Astrocyte (in vitro differentiated cells and primary cell): Measurements from ENCODE around the gene NRBP1. TPM values are rescaled to one million over a fixed set of nuclear protein-coding genes. Genes with fewer than 3 reads are reported as not detected.

Source experiments
- DNase-seq: peaks from one replicate; pipeline ENCODE4 v3.0.0-alpha.2; 2010; ENCODE audit warnings: low read depth
- FAIRE-seq: peaks from 2 replicates; lab custom pipeline; 2011; peaks lifted over from hg19 to GRCh38; lab: Jason Lieb, UNC
- H2AFZ ChIP-seq: 2 replicates; pipeline ENCODE4 v1.6.0; 2012; ENCODE audit warnings: low read depth, low read length, inconsistent platforms
- H3K27ac ChIP-seq: 2 replicates; pipeline ENCODE4 v1.5.1; 2011; ENCODE audit warnings: low read depth, low read length, inconsistent platforms
- H3K27me3 ChIP-seq: 2 replicates; pipeline ENCODE4 v1.6.0; 2011; ENCODE audit warnings: low read length, inconsistent platforms; ENCODE audit not compliant: insufficient read depth
- H3K36me3 ChIP-seq: 2 replicates; pipeline ENCODE4 v1.5.1; 2011; ENCODE audit warnings: low read length, inconsistent platforms; ENCODE audit not compliant: insufficient read depth
- H3K4me1 ChIP-seq: 2 replicates; pipeline ENCODE4 v1.5.1; 2011; ENCODE audit warnings: low read length, inconsistent platforms; ENCODE audit not compliant: insufficient read depth
- H3K4me2 ChIP-seq: 2 replicates; pipeline ENCODE4 v1.6.0; 2012; ENCODE audit warnings: low read length, inconsistent platforms
- H3K4me3 ChIP-seq: 2 replicates; pipeline ENCODE4 v1.5.1; 2011; ENCODE audit warnings: low read depth, mild to moderate bottlenecking, low read length, inconsistent platforms; ENCODE audit not compliant: insufficient read depth
- H3K79me2 ChIP-seq: 2 replicates; pipeline ENCODE4 v1.6.0; 2012; ENCODE audit warnings: mild to moderate bottlenecking, low read length, inconsistent platforms; ENCODE audit not compliant: insufficient read depth
- H3K9ac ChIP-seq: 2 replicates; pipeline ENCODE4 v1.6.0; 2012; ENCODE audit warnings: mild to moderate bottlenecking, low read length, inconsistent platforms
- H3K9me3 ChIP-seq: 2 replicates; pipeline ENCODE4 v1.5.1; 2012; ENCODE audit warnings: low read depth, mild to moderate bottlenecking, low read length, inconsistent platforms; ENCODE audit not compliant: insufficient read depth
- H4K20me1 ChIP-seq: 2 replicates; pipeline ENCODE4 v1.6.0; 2012; ENCODE audit warnings: low read length, inconsistent platforms; ENCODE audit not compliant: insufficient read depth
- H3K27ac Mint-ChIP-seq: one replicate; pipeline ENCODE4 v1.8.0; 2021; ENCODE audit warnings: mild to moderate bottlenecking, mixed read lengths; ENCODE audit not compliant: unreplicated experiment
- H3K27me3 Mint-ChIP-seq: one replicate; pipeline ENCODE4 v1.8.0; 2021; ENCODE audit warnings: low read depth, mixed read lengths; ENCODE audit not compliant: unreplicated experiment
- H3K36me3 Mint-ChIP-seq: one replicate; pipeline ENCODE4 v1.8.0; 2021; ENCODE audit warnings: low read depth, mixed read lengths; ENCODE audit not compliant: unreplicated experiment
- H3K4me1 Mint-ChIP-seq: one replicate; pipeline ENCODE4 v1.8.0; 2021; ENCODE audit warnings: low read depth, mixed read lengths; ENCODE audit not compliant: unreplicated experiment
- H3K4me3 Mint-ChIP-seq: one replicate; pipeline ENCODE4 v1.8.0; 2021; ENCODE audit warnings: mild to moderate bottlenecking, moderate library complexity, mixed read lengths; ENCODE audit not compliant: unreplicated experiment
- H3K9me3 Mint-ChIP-seq: one replicate; pipeline ENCODE4 v1.8.0; 2021; ENCODE audit warnings: mild to moderate bottlenecking, mixed read lengths; ENCODE audit not compliant: unreplicated experiment
- CTCF ChIP-seq: IDR thresholded peaks from 2 replicates; pipeline ENCODE4 v1.5.1; 2011; ENCODE audit warnings: low read depth, mild to moderate bottlenecking, inconsistent platforms, low read length, moderate library complexity; ENCODE audit not compliant: insufficient read depth
- EZH2 ChIP-seq: IDR thresholded peaks from 2 replicates; pipeline ENCODE4 v1.6.1; 2012; ENCODE audit warnings: mild to moderate bottlenecking, low read length, inconsistent platforms; ENCODE audit not compliant: insufficient read depth
- total RNA-seq: library from RNA; stranded (reverse); gene quantifications from 2 replicates; pipeline ENCODE4 v1.2.1, GENCODE V29; 2021

Gene NRBP1
- total RNA-seq, 1 donor from 2014 or later: 127 TPM

- no peak overlapping the region for H3K27ac ChIP-seq
- Mint-ChIP-seq H3K9me3 (no peaks in the 10 kb centered on the region), H3K36me3 (no peaks in the 10 kb centered on the region), H3K4me3 (no peak overlapping the region), H3K4me1 (peaks cover 5% of the 10 kb centered on the region), H3K27ac (no peak overlapping the region), H3K27me3 (no peaks in the 10 kb centered on the region)
- H2AFZ ChIP-seq: no peak overlapping the region
- no peak for DNase-seq
- H3K27me3 ChIP-seq: no peaks in the 10 kb centered on the region
- TF ChIP-seq CTCF (no peak), EZH2 (no peak)
- no peak overlapping the region for H3K9ac ChIP-seq
- peaks cover 67% of the 10 kb centered on the region for H4K20me1 ChIP-seq
- FAIRE-seq: no peak
- H3K4me3 ChIP-seq: no peak overlapping the region
- peaks cover 99% of the 10 kb centered on the region for H3K79me2 ChIP-seq
- no peaks in the 10 kb centered on the region for H3K9me3 ChIP-seq
- no peak overlapping the region for H3K4me2 ChIP-seq
- H3K4me1 ChIP-seq: no peaks in the 10 kb centered on the region
- peaks cover 5% of the 10 kb centered on the region for H3K36me3 ChIP-seq
Observed at GRCh38 chr2:27400348-27401135, 27.9 kb upstream of the NRBP1 start.

- Histone ChIP-seq H3K4me3 (peak overlapping the region; percentile 95), H3K9ac (peak overlapping the region; percentile 96), H3K27ac (peak overlapping the region; percentile 80), H4K20me1 (peaks cover 37% of the 10 kb centered on the region), H3K79me2 (peaks cover 65% of the 10 kb centered on the region), H2AFZ (no peak overlapping the region), H3K4me2 (peak overlapping the region; percentile 97), H3K36me3 (no peaks in the 10 kb centered on the region), H3K27me3 (no peaks in the 10 kb centered on the region), H3K9me3 (no peaks in the 10 kb centered on the region), H3K4me1 (peaks cover 13% of the 10 kb centered on the region)
- peak overlapping the region; percentile 82 for H3K27ac Mint-ChIP-seq
- DNase-seq: peak; percentile 36
- peak overlapping the region; percentile 93 for H3K4me3 Mint-ChIP-seq
- H3K27me3 Mint-ChIP-seq: no peaks in the 10 kb centered on the region
- peaks cover 2% of the 10 kb centered on the region for H3K9me3 Mint-ChIP-seq
- peaks cover 2% of the 10 kb centered on the region for H3K36me3 Mint-ChIP-seq
- peaks cover 12% of the 10 kb centered on the region for H3K4me1 Mint-ChIP-seq
- FAIRE-seq: no peak
- no peak for TF ChIP-seq EZH2
- TF ChIP-seq CTCF: peak; percentile 45
Observed at GRCh38 chr2:27407798-27408491, 20.5 kb upstream of the NRBP1 start.
